K562 (cell line): Measurements from ENCODE around the gene PARD3B.

ENCODE experiments used
- FOXM1 ChIP-seq, 2 experiments: fragments of 450-650 bp in 1 of 2; sonication (generic) in 1 of 2; formaldehyde crosslinking in 1 of 2; IDR thresholded peaks; 2 replicates each; pipeline versions ENCODE4 v1.6.1 to v1.9.0; 2017 to 2022; ENCODE audit warnings: low read depth in 2 of 2, mild to moderate bottlenecking in 2 of 2, missing genetic modification reagents in 1 of 2, moderate library complexity in 1 of 2
- KDM4B ChIP-seq, 2 experiments: fragments of 450-650 bp in 1 of 2; sonication (generic) in 1 of 2; IDR thresholded peaks; 2 replicates each; pipeline ENCODE4 v1.6.1; 2016 to 2017; ENCODE audit warnings: borderline replicate concordance in 2 of 2, antibody characterized with exemption in 1 of 2, low read depth in 1 of 2, mild to moderate bottlenecking in 1 of 2
- ZKSCAN3 ChIP-seq: fragments of 250-450 bp; sonication (Bioruptor Pico); IDR thresholded peaks from 2 replicates; pipeline ENCODE4 v1.4.0; 2020
- TF ChIP-seq, protein P1 (sequence below): fragments of 250-450 bp; sonication (Bioruptor Pico); IDR thresholded peaks from 2 replicates; pipeline ENCODE4 v1.8.0; 2021; ENCODE audit warnings: moderate library complexity, mild to moderate bottlenecking, inconsistent platforms
- TF ChIP-seq, protein P2 (sequence below): fragments of 450-650 bp; conservative IDR thresholded peaks from 2 replicates; pipeline ENCODE4 v1.6.1; 2016; ENCODE audit warnings: missing genetic modification characterization, low read depth, mild to moderate bottlenecking, missing compliant biosample characterization, moderate library complexity

DNA sequence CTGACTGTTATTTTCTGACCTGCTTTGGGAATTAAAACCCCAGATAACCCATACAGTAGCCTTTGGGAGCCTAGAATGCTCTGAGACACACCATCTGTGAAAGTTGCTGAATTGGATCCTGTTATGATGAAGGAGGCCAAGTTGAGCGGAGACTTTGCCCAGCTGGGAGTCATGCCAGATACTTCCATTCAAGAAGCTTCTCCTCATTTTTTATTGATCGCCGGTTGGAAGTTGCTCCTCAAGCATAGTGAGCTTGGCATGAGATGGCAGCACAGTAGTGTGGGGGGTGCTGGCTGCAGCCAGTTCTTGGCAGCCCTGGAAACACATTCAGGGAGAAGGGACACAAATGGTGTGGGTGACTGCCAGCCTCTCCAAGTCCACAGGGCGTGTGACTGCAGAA is 866.3 kb downstream of the PARD3B start:
- TF ChIP-seq FOXM1 (IDR thresholded peaks at IDR 0.05; ENCODE audit: low read depth) (no peak), FOXM1 (CRISPR knock-in tag; IDR thresholded peaks at IDR 0.05; ENCODE audit: low read depth) (no peak), KDM4B (IDR thresholded peaks at IDR 0.05; ENCODE audit: borderline replicate concordance in 2 of 2, low read depth in 1 of 2) (no peak), ZKSCAN3 (CRISPR knock-in tag) (no peak)
- TF ChIP-seq, protein P1, sequence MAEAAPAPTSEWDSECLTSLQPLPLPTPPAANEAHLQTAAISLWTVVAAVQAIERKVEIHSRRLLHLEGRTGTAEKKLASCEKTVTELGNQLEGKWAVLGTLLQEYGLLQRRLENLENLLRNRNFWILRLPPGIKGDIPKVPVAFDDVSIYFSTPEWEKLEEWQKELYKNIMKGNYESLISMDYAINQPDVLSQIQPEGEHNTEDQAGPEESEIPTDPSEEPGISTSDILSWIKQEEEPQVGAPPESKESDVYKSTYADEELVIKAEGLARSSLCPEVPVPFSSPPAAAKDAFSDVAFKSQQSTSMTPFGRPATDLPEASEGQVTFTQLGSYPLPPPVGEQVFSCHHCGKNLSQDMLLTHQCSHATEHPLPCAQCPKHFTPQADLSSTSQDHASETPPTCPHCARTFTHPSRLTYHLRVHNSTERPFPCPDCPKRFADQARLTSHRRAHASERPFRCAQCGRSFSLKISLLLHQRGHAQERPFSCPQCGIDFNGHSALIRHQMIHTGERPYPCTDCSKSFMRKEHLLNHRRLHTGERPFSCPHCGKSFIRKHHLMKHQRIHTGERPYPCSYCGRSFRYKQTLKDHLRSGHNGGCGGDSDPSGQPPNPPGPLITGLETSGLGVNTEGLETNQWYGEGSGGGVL (CRISPR knock-in tag): no peak
- TF ChIP-seq, protein P2, sequence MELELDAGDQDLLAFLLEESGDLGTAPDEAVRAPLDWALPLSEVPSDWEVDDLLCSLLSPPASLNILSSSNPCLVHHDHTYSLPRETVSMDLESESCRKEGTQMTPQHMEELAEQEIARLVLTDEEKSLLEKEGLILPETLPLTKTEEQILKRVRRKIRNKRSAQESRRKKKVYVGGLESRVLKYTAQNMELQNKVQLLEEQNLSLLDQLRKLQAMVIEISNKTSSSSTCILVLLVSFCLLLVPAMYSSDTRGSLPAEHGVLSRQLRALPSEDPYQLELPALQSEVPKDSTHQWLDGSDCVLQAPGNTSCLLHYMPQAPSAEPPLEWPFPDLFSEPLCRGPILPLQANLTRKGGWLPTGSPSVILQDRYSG (tag): no peak
